Spleen (tissue), 11 donors: ENCODE measurements around the gene MLXIPL. TPM values are rescaled to one million over a fixed set of nuclear protein-coding genes. Genes with fewer than 3 reads are reported as not detected.
"Not testable (repeated sequence)": the region's sequence is repeated elsewhere in the genome, so short reads cannot be mapped to it uniquely, and the experiment has no call there.

ENCODE experiments used
- DNase-seq: peaks from one replicate; pipeline ENCODE4 v3.0.0-alpha.2; 2020
- H3K27ac ChIP-seq, 8 donors: fragments of 200-600 bp; sonication (generic) in 7 of 8; 1 replicate in 4 of 8; 2 replicates in 4 of 8; pipeline versions ENCODE4 v1.5.0 to v1.8.0; 2016 to 2021; ENCODE audit warnings: inconsistent platforms in 4 of 8, mild to moderate bottlenecking in 4 of 8, moderate library complexity in 1 of 8
- H3K27me3 ChIP-seq, 7 donors: fragments of 200-600 bp; sonication (generic) in 6 of 7; replicated peaks in 1 of 7; 1 replicate in 4 of 7; 2 replicates in 3 of 7; pipeline versions ENCODE4 v1.5.0 to v1.8.0; 2016 to 2021; ENCODE audit warnings: inconsistent platforms in 3 of 7, mild to moderate bottlenecking in 1 of 7
- H3K36me3 ChIP-seq, 6 donors: fragments of 200-600 bp; sonication (generic) in 5 of 6; 1 replicate in 4 of 6; 2 replicates in 2 of 6; pipeline versions ENCODE4 v1.5.0 to v1.8.0; 2016 to 2021; ENCODE audit warnings: inconsistent platforms in 2 of 6
- H3K4me1 ChIP-seq, 6 donors: fragments of 200-600 bp; sonication (generic) in 5 of 6; 1 replicate in 3 of 6; 2 replicates in 3 of 6; pipeline versions ENCODE4 v1.5.0 to v1.8.0; 2016 to 2021; ENCODE audit warnings: inconsistent platforms in 3 of 6
- H3K4me3 ChIP-seq, 8 donors: fragments of 200-600 bp; sonication (generic) in 7 of 8; 1 replicate in 4 of 8; 2 replicates in 4 of 8; pipeline versions ENCODE4 v1.5.0 to v1.8.0; 2016 to 2021; ENCODE audit warnings: inconsistent platforms in 4 of 8, mild to moderate bottlenecking in 4 of 8, moderate library complexity in 2 of 8
- H3K9me3 ChIP-seq, 8 donors: fragments of 200-600 bp; sonication (generic) in 7 of 8; 1 replicate in 4 of 8; 2 replicates in 4 of 8; pipeline versions ENCODE4 v1.5.0 to v1.8.0; 2016 to 2021; ENCODE audit warnings: inconsistent platforms in 4 of 8
- POLR2A ChIP-seq, 3 donors: fragments of 450-650 bp; IDR thresholded peaks; one replicate each; pipeline ENCODE4 v1.5.1; 2017; ENCODE audit warnings: antibody characterized with exemption in 3 of 3, mild to moderate bottlenecking in 1 of 3
- POLR2AphosphoS5 ChIP-seq, 3 donors: sonication (generic); formaldehyde crosslinking; IDR thresholded peaks; one replicate each; pipeline ENCODE4 v1.5.1; 2017; ENCODE audit warnings: antibody characterized with exemption in 3 of 3
- WGBS, 5 donors: extraction: QIAGEN DNeasy Blood & Tissue Kit in 3 of 5; methylation state at CpG; one replicate each; pipeline versions ENCODE4 v1.1.5 to v1.1.7; 2013 to 2018; 5-methylcytosine and 5-hydroxymethylcytosine counted together
- intact Hi-C: fragments of 100-400 bp; cut with DNase I; formaldehyde crosslinking; loops from one replicate; pipeline ENCODE4 v1.15.0; 2023; ENCODE audit warnings: low total_unique reads
- polyA plus RNA-seq, 3 donors: library from polyadenylated mRNA; stranded (reverse); fragments of 200-250 nt; gene quantifications; one replicate each; pipeline ENCODE4 v1.2.1, GENCODE V29; 2013
- total RNA-seq, 7 donors: library from RNA; depleted of rRNA in 3 of 7; stranded (reverse); fragments of >200 nt in 3 of 7; fragmentation: NEBNext Ultra II Directional in 4 of 7; extraction: Animal tissue kit (Norgen Biotek cat#: 25700) in 4 of 7; gene quantifications; one replicate each; pipeline versions ENCODE4 v1.1.0 to v1.2.1, GENCODE V29; 2016 to 2021
- TF ChIP-seq, protein P1 (sequence below), 11 experiments: fragments of 200-600 bp in 7 of 11; fragments of 450-650 bp in 4 of 11; sonication (generic) in 4 of 11; IDR thresholded peaks in 8 of 11; conservative IDR thresholded peaks in 3 of 11; 1 replicate in 7 of 11; 2 replicates in 4 of 11; pipeline versions ENCODE4 v1.4.0 to v1.8.0; 2016 to 2021; ENCODE audit warnings: antibody characterized with exemption in 11 of 11, inconsistent platforms in 4 of 11, mild to moderate bottlenecking in 1 of 11
- donor health status: healthy with polysubstance abuse.
- donor health status: DM: no; HTN: no; CAD: no; lungs with moderate emphysema.
- donor health status: DM: no; HTN: no; CAD: no.
- donor health status: Bipolar disorder and iron deficiency.
- donor health status: healthy.
- donor health status: DM: no; HTN: no; CAD: no.
- donor health status: DM: yes; HTN: yes; CAD: no.

The MLXIPL gene
- total and polyA plus RNA-seq, 10 donors: 0.09 to 0.23 (median 0.16) TPM; not detected in 6

DNA sequence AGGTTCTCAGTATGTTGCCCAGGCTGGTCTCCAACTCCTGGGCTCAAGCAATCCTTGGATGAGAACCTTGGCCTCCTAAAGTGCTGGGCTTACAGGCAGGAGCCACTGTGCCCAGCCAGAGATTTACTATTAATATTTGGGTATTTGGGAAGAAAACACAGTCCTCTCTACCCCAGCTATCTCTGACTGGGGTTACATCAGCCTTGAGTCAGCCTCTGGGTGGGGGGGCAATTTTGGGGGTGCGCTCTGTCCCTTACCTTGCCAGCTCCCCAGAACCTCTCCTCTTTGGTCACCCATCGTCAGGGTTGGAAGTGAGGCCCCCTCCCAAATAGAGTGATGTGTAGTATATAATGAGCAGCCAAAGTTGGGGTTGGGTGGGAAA is 1.8 kb downstream of the MLXIPL start:
- H3K4me1 ChIP-seq: peaks cover 13 to 23% (median 19%) of the 10 kb centered on the region in 6 donors
- WGBS, 5 donors: 13 to 35% (median 28%) methylated on average over 2 of the region's 2 CpGs
- TF ChIP-seq, protein P1, sequence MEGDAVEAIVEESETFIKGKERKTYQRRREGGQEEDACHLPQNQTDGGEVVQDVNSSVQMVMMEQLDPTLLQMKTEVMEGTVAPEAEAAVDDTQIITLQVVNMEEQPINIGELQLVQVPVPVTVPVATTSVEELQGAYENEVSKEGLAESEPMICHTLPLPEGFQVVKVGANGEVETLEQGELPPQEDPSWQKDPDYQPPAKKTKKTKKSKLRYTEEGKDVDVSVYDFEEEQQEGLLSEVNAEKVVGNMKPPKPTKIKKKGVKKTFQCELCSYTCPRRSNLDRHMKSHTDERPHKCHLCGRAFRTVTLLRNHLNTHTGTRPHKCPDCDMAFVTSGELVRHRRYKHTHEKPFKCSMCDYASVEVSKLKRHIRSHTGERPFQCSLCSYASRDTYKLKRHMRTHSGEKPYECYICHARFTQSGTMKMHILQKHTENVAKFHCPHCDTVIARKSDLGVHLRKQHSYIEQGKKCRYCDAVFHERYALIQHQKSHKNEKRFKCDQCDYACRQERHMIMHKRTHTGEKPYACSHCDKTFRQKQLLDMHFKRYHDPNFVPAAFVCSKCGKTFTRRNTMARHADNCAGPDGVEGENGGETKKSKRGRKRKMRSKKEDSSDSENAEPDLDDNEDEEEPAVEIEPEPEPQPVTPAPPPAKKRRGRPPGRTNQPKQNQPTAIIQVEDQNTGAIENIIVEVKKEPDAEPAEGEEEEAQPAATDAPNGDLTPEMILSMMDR (IDR thresholded peaks at IDR 0.05 in 8 of 11, conservative IDR thresholded peaks at IDR 0.05 in 3 of 11): no peak
- peaks cover 5 to 84% (median 49%) of the 10 kb centered on the region in 7 donors for H3K27me3 ChIP-seq
- no peak overlapping the region for H3K4me3 ChIP-seq
- intact Hi-C loops: no loop called here
- no peak for DNase-seq
- H3K9me3 ChIP-seq: no peaks in the 10 kb centered on the region
- no peak overlapping the region for H3K27ac ChIP-seq
- no peaks in the 10 kb centered on the region for H3K36me3 ChIP-seq

DNA sequence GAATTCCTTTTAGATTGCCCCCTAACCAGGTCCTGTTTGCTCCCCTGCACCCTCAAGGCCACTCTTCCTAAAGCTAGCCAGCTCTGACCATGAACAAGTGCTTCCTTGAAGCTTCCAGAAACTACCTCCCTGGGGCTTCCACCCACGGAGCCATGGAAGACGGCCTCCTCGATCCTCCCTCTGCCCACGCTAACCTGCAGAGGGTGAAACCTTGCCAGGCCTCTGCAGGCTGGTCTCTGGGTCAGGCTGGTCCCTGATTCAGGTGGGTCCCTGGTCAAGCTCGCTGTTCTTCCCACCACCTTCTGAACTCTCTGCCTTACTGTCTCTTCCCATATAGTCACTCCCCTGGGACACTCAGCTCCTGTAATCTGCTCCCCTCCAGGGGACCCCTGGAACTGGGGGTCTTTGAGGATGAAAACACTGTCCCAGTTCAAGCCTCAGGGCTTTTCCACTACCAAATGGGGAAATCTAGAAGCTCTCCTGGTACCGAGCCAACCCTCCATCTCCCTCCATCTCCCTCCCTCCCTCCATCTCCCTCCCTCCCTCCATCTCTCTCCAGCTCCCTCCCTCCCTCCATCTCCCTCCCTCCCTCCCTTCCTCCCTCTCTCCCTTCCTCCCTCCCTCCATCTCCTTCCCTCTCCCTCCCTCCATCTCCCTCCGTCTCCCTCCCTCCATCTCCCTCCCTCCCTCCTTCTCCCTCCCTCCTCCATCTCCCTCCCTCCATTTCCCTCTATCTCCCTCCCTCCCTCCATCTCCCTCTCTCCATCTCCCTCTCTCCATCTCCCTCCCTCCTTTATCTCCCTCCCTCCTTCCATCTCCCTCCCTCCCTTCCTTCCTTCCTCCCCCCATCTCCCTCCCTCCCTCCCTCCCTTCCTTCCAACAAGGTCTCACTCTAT is 2.9 kb downstream of the MLXIPL start:
- TF ChIP-seq, protein P1 (IDR thresholded peaks at IDR 0.05 in 8 of 11, conservative IDR thresholded peaks at IDR 0.05 in 3 of 11): no peak
- TF ChIP-seq POLR2AphosphoS5 (IDR thresholded peaks at IDR 0.05) (no peak), POLR2A (IDR thresholded peaks at IDR 0.05) (no peak)
- H3K36me3 ChIP-seq: no peaks in the 10 kb centered on the region
- intact Hi-C loops: no loop called here
- H3K9me3 ChIP-seq: no peaks in the 10 kb centered on the region
- DNase-seq: no peak
- WGBS, 5 donors: 51 to 64% (median 57%) methylated on average over 6 to 7 of the region's 7 CpGs
- H3K4me3 ChIP-seq: no peak overlapping the region
- H3K4me1 ChIP-seq: peaks cover 13 to 23% (median 19%) of the 10 kb centered on the region in 6 donors
- H3K27me3 ChIP-seq: peaks cover 5 to 74% (median 39%) of the 10 kb centered on the region in 7 donors
- no peak overlapping the region for H3K27ac ChIP-seq

DNA sequence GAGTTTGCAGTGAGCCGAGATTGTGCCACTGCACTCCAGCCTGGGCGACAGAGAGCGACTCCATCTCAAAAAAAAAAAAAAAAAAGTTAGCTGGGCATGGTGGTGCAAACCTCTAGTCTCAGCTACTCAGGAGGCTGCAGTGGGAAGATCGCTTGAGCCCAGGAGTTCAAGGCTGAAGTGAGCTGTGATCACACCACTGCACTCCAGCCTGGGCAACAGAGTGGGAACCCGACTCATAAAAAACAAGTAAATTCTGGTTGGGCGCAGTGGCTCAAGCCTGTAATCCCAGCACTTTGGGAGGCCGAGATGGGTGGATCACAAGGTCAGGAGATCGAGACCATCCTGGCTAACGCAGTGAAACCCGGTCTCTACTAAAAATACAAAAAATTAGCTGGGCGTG is 4.9 kb downstream of the MLXIPL start:
- DNase-seq, intact Hi-C loops, H3K27ac ChIP-seq, H3K9me3 ChIP-seq, H3K36me3 ChIP-seq, H3K4me3 ChIP-seq: not testable (repeated sequence)
- Histone ChIP-seq H3K4me1 (peaks cover 13 to 20% (median 17%) of the 10 kb centered on the region in 6 donors), H3K27me3 (peaks cover 5 to 74% (median 34%) of the 10 kb centered on the region in 7 donors)
- WGBS, 5 donors: 80 to 87% (median 86%) methylated on average over 11 of the region's 11 CpGs

DNA sequence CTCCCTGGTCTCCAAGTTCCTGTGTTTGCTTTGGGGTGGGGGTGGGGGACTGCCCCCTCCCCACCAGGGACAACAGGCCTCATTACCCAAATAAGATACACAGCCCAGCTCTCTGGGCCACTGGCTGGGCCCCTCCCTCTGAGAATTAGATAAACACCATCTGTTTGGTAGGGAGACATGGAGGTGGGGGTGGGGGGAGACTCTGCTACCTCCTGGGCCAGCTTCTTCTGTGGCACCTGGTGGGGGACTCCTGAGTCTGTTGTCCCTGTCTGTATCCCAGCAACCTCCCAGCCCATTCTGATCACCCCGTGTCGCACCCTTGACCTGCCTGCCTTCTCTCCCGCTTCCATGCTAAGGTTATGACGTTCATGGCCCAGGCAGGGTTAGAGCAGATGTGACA is 5.8 kb downstream of the MLXIPL start:
- Histone ChIP-seq H3K27me3 (peaks cover 0 to 74% (median 29%) of the 10 kb centered on the region in 7 donors), H3K36me3 (no peaks in the 10 kb centered on the region), H3K4me3 (no peak overlapping the region), H3K27ac (no peak overlapping the region), H3K4me1 (peaks cover 6 to 11% (median 9%) of the 10 kb centered on the region in 6 donors), H3K9me3 (no peaks in the 10 kb centered on the region)
- TF ChIP-seq POLR2A (IDR thresholded peaks at IDR 0.05) (no peak), POLR2AphosphoS5 (IDR thresholded peaks at IDR 0.05) (no peak)
- TF ChIP-seq, protein P1 (IDR thresholded peaks at IDR 0.05 in 8 of 11, conservative IDR thresholded peaks at IDR 0.05 in 3 of 11): no peak
- intact Hi-C loops: no loop called here
- WGBS, 5 donors: 58 to 73% (median 63%) methylated on average over 4 of the region's 4 CpGs
- DNase-seq: no peak

DNA sequence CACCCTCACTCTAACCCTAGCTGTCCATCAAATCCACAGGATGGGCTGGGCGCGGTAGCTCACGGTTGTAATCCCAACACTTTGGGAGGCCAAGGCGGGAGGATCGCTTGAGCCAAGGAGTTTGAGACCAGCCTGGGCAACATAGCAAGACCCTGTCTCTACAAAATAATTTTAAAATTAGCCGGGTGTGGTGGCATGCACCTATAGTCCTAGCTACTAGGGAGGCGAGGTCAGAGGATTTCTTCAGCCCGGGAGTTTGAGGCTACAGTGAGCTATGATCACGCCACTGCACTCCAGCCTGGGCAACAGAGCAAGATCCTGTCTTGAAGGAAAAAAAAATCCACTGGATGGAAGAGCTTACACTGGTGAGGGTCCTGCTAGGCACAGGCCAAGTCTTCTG is 6.8 kb downstream of the MLXIPL start:
- DNase-seq, H3K4me1 ChIP-seq, H3K9me3 ChIP-seq, H3K36me3 ChIP-seq, intact Hi-C loops, H3K27ac ChIP-seq, H3K4me3 ChIP-seq: not testable (repeated sequence)
- WGBS, 5 donors: 89 to 97% (median 94%) methylated on average over 9 of the region's 9 CpGs
- H3K27me3 ChIP-seq: peaks cover 0 to 74% (median 25%) of the 10 kb centered on the region in 7 donors
